SIG-M5 treated with dmso at 0.1 percent for 504 hours (cell line): ENCODE measurements around the gene EFCAB12.
A peak's percentile ranks its signal among the peaks of the same experiment; 100 is the strongest.
"Not testable (repeated sequence)": the region's sequence is repeated elsewhere in the genome, so short reads cannot be mapped to it uniquely, and the experiment has no call there.

Experiments used
- DNase-seq: peaks from one replicate; lab custom pipeline; 2025; ENCODE audit not compliant: unreplicated experiment; lab: John Stamatoyannopoulos, UW

EFCAB12 gene

GRCh38 chr3:129399145-129399894 lies 29.1 kb downstream of the EFCAB12 start:
- DNase-seq: peak; percentile 99

GRCh38 chr3:129398803-129399144 lies 29.7 kb downstream of the EFCAB12 start:
- no peak for DNase-seq

- DNase-seq: not testable (repeated sequence)
Measured at GRCh38 chr3:129393760-129394564, 34.5 kb downstream of the EFCAB12 start.

- DNase-seq: no peak
Measured at GRCh38 chr3:129393271-129393670, 35.2 kb downstream of the EFCAB12 start.

GRCh38 chr3:129392106-129392887 lies 36.1 kb downstream of the EFCAB12 start:
- DNase-seq: not testable (repeated sequence)

- DNase-seq: not testable (repeated sequence)
Measured at GRCh38 chr3:129391583-129391982, 36.9 kb downstream of the EFCAB12 start.

GRCh38 chr3:129389572-129389937 lies 38.9 kb downstream of the EFCAB12 start:
- DNase-seq: no peak

GRCh38 chr3:129388791-129389571 lies 39.5 kb downstream of the EFCAB12 start:
- DNase-seq: not testable (repeated sequence)

- no peak for DNase-seq
Measured at GRCh38 chr3:129387487-129387886, 40.9 kb downstream of the EFCAB12 start.

GRCh38 chr3:129386984-129387383 lies 41.5 kb downstream of the EFCAB12 start:
- no peak for DNase-seq

- DNase-seq: not testable (repeated sequence)
Measured at GRCh38 chr3:129385507-129385906, 42.9 kb downstream of the EFCAB12 start.

- no peak for DNase-seq
Measured at GRCh38 chr3:129384594-129385323, 43.7 kb downstream of the EFCAB12 start.

GRCh38 chr3:129384103-129384502 lies 44.3 kb downstream of the EFCAB12 start:
- DNase-seq: not testable (repeated sequence)

- peak; percentile 69 for DNase-seq
Measured at GRCh38 chr3:129383292-129383860, 45.1 kb downstream of the EFCAB12 start.

GRCh38 chr3:129382366-129382765 lies 46.1 kb downstream of the EFCAB12 start:
- no peak for DNase-seq

- DNase-seq: peak; percentile 35
Measured at GRCh38 chr3:129379582-129380358, 48.7 kb downstream of the EFCAB12 start.

- DNase-seq: no peak
Measured at GRCh38 chr3:129378949-129379348, 49.5 kb downstream of the EFCAB12 start.

- DNase-seq: no peak
Measured at GRCh38 chr3:129377615-129378014, 50.8 kb downstream of the EFCAB12 start.

- DNase-seq: no peak
Measured at GRCh38 chr3:129375099-129375498, 53.3 kb downstream of the EFCAB12 start.
